Loucy (cell line): ENCODE measurements around the gene FUT7.

Experiments used
- CTCF ChIP-seq: fragments of 200-600 bp; sonication (generic); conservative IDR thresholded peaks from 2 replicates; pipeline ENCODE4 v1.5.1; 2014; ENCODE audit warnings: mild to moderate bottlenecking, antibody characterized with exemption, low read length
- EZH2phosphoT487 ChIP-seq: fragments of 200-600 bp; IDR thresholded peaks from 2 replicates; pipeline ENCODE4 v1.6.1; 2018; ENCODE audit warnings: antibody characterized with exemption, mild to moderate bottlenecking, moderate library complexity, borderline replicate concordance

GRCh38 chr9:137017071-137017470 lies 14.8 kb downstream of the FUT7 start:
- no peak for TF ChIP-seq CTCF
- no peak for TF ChIP-seq EZH2phosphoT487
